ENCODE results near the gene DEAF1. TPM values are rescaled to one million over a fixed set of nuclear protein-coding genes. Genes with fewer than 3 reads are reported as not detected.

Gene DEAF1
- total and polyA plus RNA-seq, 9 of the 15 experiments (the other 6 are each of a cell fraction or from before 2014, with no cell fraction given), result 2.0 to 69.1 (median 26.8) TPM

DNA sequence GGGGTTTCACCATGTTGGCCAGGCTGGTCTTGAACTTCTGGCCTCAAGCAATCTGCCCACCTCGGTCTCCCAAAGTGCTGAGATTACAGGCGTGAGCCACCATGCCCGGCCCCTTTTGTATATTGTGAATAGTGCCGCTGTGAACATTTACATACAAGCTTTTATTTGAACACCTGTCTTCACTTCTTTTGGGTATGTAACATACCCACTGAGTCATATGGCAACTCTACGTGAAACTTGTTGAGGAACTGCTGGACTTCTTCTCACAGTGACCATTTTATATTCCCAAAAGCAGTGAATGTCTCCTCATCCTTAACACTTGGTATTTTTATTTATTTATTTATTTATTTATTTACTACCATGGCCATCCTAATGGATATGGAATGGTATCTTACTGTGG is 64.2 kb downstream of the DEAF1 start:
- Histone ChIP-seq H3K79me2 (ENCODE audit: control insufficient read depth, insufficient read depth, low read length) (no peaks in the 10 kb centered on the region), H3K9me3 (replicated peaks; ENCODE audit: control insufficient read depth, insufficient read depth, low read depth, low read length) (no peaks in the 10 kb centered on the region), H3K9ac (ENCODE audit: insufficient read depth in 1 of 2, low read depth in 2 of 2, low read length in 2 of 2) (no peak overlapping the region), H3K36me3 (ENCODE audit: control insufficient read depth, insufficient read depth, low read length) (peaks cover 11% of the 10 kb centered on the region; the same call in 2 of the 3 replicates), H3K9me1 (ENCODE audit: control insufficient read depth, insufficient read depth, low read length) (no peaks in the 10 kb centered on the region), H3K27ac (ENCODE audit: extremely low read depth, low read depth, low read length) (no peak overlapping the region), H4K20me1 (replicated peaks; ENCODE audit: control insufficient read depth, insufficient read depth, low read length) (no peaks in the 10 kb centered on the region), H3K4me1 (replicated peaks in 1 of 2; ENCODE audit: control insufficient read depth in 2 of 2, insufficient read depth in 2 of 2, low read length in 2 of 2) (peaks cover 0 to 12% of the 10 kb centered on the region in 2 experiments; a peak in 2 of 5 replicates), H3K4me2 (ENCODE audit: insufficient read depth, low read length) (no peak overlapping the region), H3K27me3 (ENCODE audit: control insufficient read depth in 2 of 2, insufficient read depth in 2 of 2, low read length in 2 of 2) (no peaks in the 10 kb centered on the region), H3K4me3 (no peak overlapping the region), H2AFZ (ENCODE audit: low read depth, low read length) (no peak overlapping the region)
- DNase-seq (ENCODE audit: extremely low read depth in 1 of 4, low spot score in 3 of 4) (no peak), ATAC-seq (no peak), FAIRE-seq (no peak)
- in situ Hi-C loops (cut with MboI) (no loop called here), intact Hi-C loops (cut with micrococcal nuclease) (no loop called here)
- no TSS peak for BruUV-seq (replicated peaks)
- CTCF ChIA-PET (ENCODE audit: low intra/inter-chr PET ratio), result no interaction called here
- POLR2A ChIA-PET, result no interaction called here
- WGBS (ENCODE audit: insufficient coverage, low coverage, missing lambda C conversion rate), result 92% methylated on average over 5 of the region's 5 CpGs
- TF ChIP-seq, protein P1, sequence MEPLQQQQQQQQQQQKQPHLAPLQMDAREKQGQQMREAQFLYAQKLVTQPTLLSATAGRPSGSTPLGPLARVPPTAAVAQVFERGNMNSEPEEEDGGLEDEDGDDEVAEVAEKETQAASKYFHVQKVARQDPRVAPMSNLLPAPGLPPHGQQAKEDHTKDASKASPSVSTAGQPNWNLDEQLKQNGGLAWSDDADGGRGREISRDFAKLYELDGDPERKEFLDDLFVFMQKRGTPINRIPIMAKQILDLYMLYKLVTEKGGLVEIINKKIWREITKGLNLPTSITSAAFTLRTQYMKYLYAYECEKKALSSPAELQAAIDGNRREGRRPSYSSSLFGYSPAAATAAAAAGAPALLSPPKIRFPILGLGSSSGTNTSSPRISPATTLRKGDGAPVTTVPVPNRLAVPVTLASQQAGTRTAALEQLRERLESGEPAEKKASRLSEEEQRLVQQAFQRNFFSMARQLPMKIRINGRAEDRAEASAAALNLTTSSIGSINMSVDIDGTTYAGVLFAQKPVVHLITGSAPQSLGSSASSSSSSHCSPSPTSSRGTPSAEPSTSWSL (CRISPR knock-in tag; IDR thresholded peaks at IDR 0.05; ENCODE audit: borderline replicate concordance), result no peak
- TF ChIP-seq SNIP1 (IDR thresholded peaks at IDR 0.05; ENCODE audit: low read depth) (no peak), E2F5 (CRISPR knock-in tag; IDR thresholded peaks at IDR 0.05) (no peak), LCOR (CRISPR knock-in tag; IDR thresholded peaks at IDR 0.05) (no peak), ETS2 (tag; IDR thresholded peaks at IDR 0.05; ENCODE audit: borderline replicate concordance, poor library complexity, severe bottlenecking) (no peak), SMARCA4 (IDR thresholded peaks at IDR 0.05) (no peak), POLR2AphosphoS5 (IDR thresholded peaks at IDR 0.05; ENCODE audit: control insufficient read depth, insufficient read depth, low read depth, low read length) (no peak), HES1 (IDR thresholded peaks at IDR 0.05; ENCODE audit: low read depth) (no peak)
